HG03159 (cell line): ENCODE results near the gene MUCL1.

Experiments
- ATAC-seq: cut with Tn5 transposase; IDR thresholded peaks from one replicate; pipeline ENCODE4 v1.9.1; 2021; ENCODE audit warnings: mild to moderate bottlenecking, moderate library complexity; ENCODE audit not compliant: unreplicated experiment

Gene MUCL1

GRCh38 chr12:54891717-54892478, 37.6 kb downstream of the MUCL1 start:
- no peak for ATAC-seq
